WTC11 (cell line): Measurements from ENCODE around the gene SUPT3H. TPM values are rescaled to one million over a fixed set of nuclear protein-coding genes. Genes with fewer than 3 reads are reported as not detected.

Experiments
- ATAC-seq: fragments of 200-7000 bp; cut with Tn5 transposase; 2 replicates; pipeline ENCODE4 v1.10.0; 2021; ENCODE audit warnings: mild to moderate bottlenecking, moderate library complexity
- CTCF ChIA-PET: fragments of 300-600 bp; sonication (Branson Sonifier 250); formaldehyde crosslinking; loops from one replicate; lab custom pipeline; 2021; ENCODE audit warnings: antibody characterized with exemption; lab: Charles Lee
- POLR2A ChIA-PET: fragments of 350-600 bp; sonication (Branson Sonifier 250); formaldehyde crosslinking; loops from one replicate; lab custom pipeline; 2021; ENCODE audit warnings: antibody characterized with exemption; lab: Charles Lee
- DNase-seq: peaks from one replicate; pipeline ENCODE4 v3.0.0; 2021; ENCODE audit warnings: low spot score
- H3K27ac Mint-ChIP-seq: 2 replicates; pipeline ENCODE4 v1.8.0; 2021; ENCODE audit warnings: mixed read lengths
- H3K27me3 Mint-ChIP-seq: 2 replicates; pipeline ENCODE4 v1.8.0; 2021; ENCODE audit warnings: low read depth, mild to moderate bottlenecking, moderate library complexity, mixed read lengths
- H3K36me3 Mint-ChIP-seq: 2 replicates; pipeline ENCODE4 v1.8.0; 2021; ENCODE audit warnings: mixed read lengths
- H3K4me1 Mint-ChIP-seq: 2 replicates; pipeline ENCODE4 v1.8.0; 2022; ENCODE audit warnings: mixed read lengths
- H3K4me3 Mint-ChIP-seq: 2 replicates; pipeline ENCODE4 v1.8.0; 2021; ENCODE audit warnings: mild to moderate bottlenecking, moderate library complexity, mixed read lengths
- H3K9me3 Mint-ChIP-seq: 2 replicates; pipeline ENCODE4 v1.8.0; 2021; ENCODE audit warnings: mixed read lengths
- ATF1 ChIP-seq: sonication (generic); formaldehyde crosslinking; IDR thresholded peaks from 2 replicates; pipeline ENCODE4 v1.8.1; 2023; ENCODE audit warnings: mild to moderate bottlenecking, moderate library complexity, missing genetic modification reagents
- CBFB ChIP-seq: sonication (generic); formaldehyde crosslinking; IDR thresholded peaks from 2 replicates; pipeline ENCODE4 v1.8.1; 2022; ENCODE audit warnings: mild to moderate bottlenecking, low read depth, missing genetic modification reagents
- FOXJ3 ChIP-seq: sonication (generic); formaldehyde crosslinking; IDR thresholded peaks from 2 replicates; pipeline ENCODE4 v1.9.0; 2021; ENCODE audit warnings: missing genetic modification reagents, mild to moderate bottlenecking, borderline replicate concordance
- FOXP1 ChIP-seq: sonication (generic); formaldehyde crosslinking; IDR thresholded peaks from 2 replicates; pipeline ENCODE4 v1.8.0; 2022; ENCODE audit warnings: missing genetic modification reagents, mild to moderate bottlenecking, moderate library complexity, borderline replicate concordance
- JAZF1 ChIP-seq: fragments of 250-450 bp; sonication (Bioruptor Pico); IDR thresholded peaks from 2 replicates; pipeline ENCODE4 v1.9.0; 2021; ENCODE audit warnings: moderate library complexity, mild to moderate bottlenecking, inconsistent platforms
- MXD4 ChIP-seq: fragments of 250-450 bp; sonication (Bioruptor Pico); IDR thresholded peaks from 2 replicates; pipeline ENCODE4 v1.8.0; 2021; ENCODE audit warnings: mild to moderate bottlenecking, moderate library complexity, borderline replicate concordance
- MYBL2 ChIP-seq: sonication (generic); formaldehyde crosslinking; IDR thresholded peaks from 2 replicates; pipeline ENCODE4 v1.8.1; 2023; ENCODE audit warnings: mild to moderate bottlenecking, moderate library complexity, missing genetic modification reagents
- NFATC4 ChIP-seq: fragments of 250-450 bp; sonication (Bioruptor Pico); IDR thresholded peaks from 2 replicates; pipeline ENCODE4 v1.9.0; 2021; ENCODE audit warnings: mild to moderate bottlenecking
- PRRX2 ChIP-seq: fragments of 250-450 bp; sonication (Bioruptor Pico); IDR thresholded peaks from 2 replicates; pipeline ENCODE4 v1.8.0; 2021; ENCODE audit warnings: mild to moderate bottlenecking
- SP1 ChIP-seq: sonication (generic); formaldehyde crosslinking; conservative IDR thresholded peaks from 2 replicates; pipeline ENCODE4 v1.8.1; 2022; ENCODE audit warnings: missing genetic modification reagents
- TEAD1 ChIP-seq: sonication (generic); formaldehyde crosslinking; IDR thresholded peaks from 2 replicates; pipeline ENCODE4 v1.8.0; 2022; ENCODE audit warnings: mild to moderate bottlenecking, missing genetic modification reagents
- TEAD4 ChIP-seq: sonication (generic); formaldehyde crosslinking; IDR thresholded peaks from 2 replicates; pipeline ENCODE4 v1.8.0; 2022; ENCODE audit warnings: mild to moderate bottlenecking, missing genetic modification reagents
- TP53 ChIP-seq: sonication (generic); formaldehyde crosslinking; IDR thresholded peaks from 2 replicates; pipeline ENCODE4 v1.8.1; 2023; ENCODE audit warnings: mild to moderate bottlenecking, missing genetic modification reagents
- ZBTB21 ChIP-seq: sonication (generic); formaldehyde crosslinking; IDR thresholded peaks from 2 replicates; pipeline ENCODE4 v1.8.1; 2023; ENCODE audit warnings: mild to moderate bottlenecking, missing genetic modification reagents, borderline replicate concordance
- ZNF121 ChIP-seq: sonication (generic); formaldehyde crosslinking; IDR thresholded peaks from 2 replicates; pipeline ENCODE4 v1.8.0; 2023; ENCODE audit warnings: missing genetic modification reagents
- ZNF138 ChIP-seq: sonication (generic); formaldehyde crosslinking; conservative IDR thresholded peaks from 2 replicates; pipeline ENCODE4 v1.8.1; 2022; ENCODE audit warnings: mild to moderate bottlenecking, moderate library complexity, missing genetic modification reagents
- ZNF396 ChIP-seq: fragments of 250-450 bp; sonication (Bioruptor Pico); IDR thresholded peaks from 2 replicates; pipeline ENCODE4 v1.8.0; 2021; ENCODE audit warnings: mild to moderate bottlenecking, moderate library complexity, borderline replicate concordance
- total RNA-seq: library from RNA; stranded (reverse); gene quantifications from 3 replicates; pipeline ENCODE4 v1.2.3, GENCODE V29; 2021
- TF ChIP-seq, protein P1 (sequence below): fragments of 250-450 bp; sonication (Bioruptor Pico); IDR thresholded peaks from 2 replicates; pipeline ENCODE4 v1.8.0; 2021; ENCODE audit warnings: mild to moderate bottlenecking
- TF ChIP-seq, protein P2 (sequence below): fragments of 250-450 bp; sonication (Bioruptor Pico); IDR thresholded peaks from 2 replicates; pipeline ENCODE4 v1.9.0; 2021; ENCODE audit warnings: mild to moderate bottlenecking
- TF ChIP-seq, protein P3 (sequence below): fragments of 200-600 bp; IDR thresholded peaks from 2 replicates; pipeline ENCODE4 v1.8.0; 2022; ENCODE audit warnings: antibody characterized with exemption
- TF ChIP-seq, protein P4 (sequence below): sonication (generic); formaldehyde crosslinking; IDR thresholded peaks from 2 replicates; pipeline ENCODE4 v1.8.1; 2022; ENCODE audit warnings: low read depth, missing genetic modification reagents, borderline replicate concordance
- TF ChIP-seq, protein P5 (sequence below): sonication (generic); formaldehyde crosslinking; IDR thresholded peaks from 2 replicates; pipeline ENCODE4 v1.8.1; 2023; ENCODE audit warnings: mild to moderate bottlenecking, moderate library complexity, missing genetic modification reagents
- TF ChIP-seq, protein P6 (sequence below): fragments of 250-450 bp; sonication (Bioruptor Pico); IDR thresholded peaks from 2 replicates; pipeline ENCODE4 v1.9.0; 2021; ENCODE audit warnings: mild to moderate bottlenecking
- TF ChIP-seq, protein P7 (sequence below): sonication (generic); formaldehyde crosslinking; IDR thresholded peaks from 2 replicates; pipeline ENCODE4 v1.8.1; 2022; ENCODE audit warnings: mild to moderate bottlenecking, missing genetic modification reagents, moderate library complexity, borderline replicate concordance
- TF ChIP-seq, protein P8 (sequence below): sonication (generic); formaldehyde crosslinking; IDR thresholded peaks from 2 replicates; pipeline ENCODE4 v1.8.1; 2023; ENCODE audit warnings: mild to moderate bottlenecking, missing genetic modification reagents

Gene SUPT3H
- total RNA-seq, 1 experiment from 2014 or later: 15.3 TPM

DNA sequence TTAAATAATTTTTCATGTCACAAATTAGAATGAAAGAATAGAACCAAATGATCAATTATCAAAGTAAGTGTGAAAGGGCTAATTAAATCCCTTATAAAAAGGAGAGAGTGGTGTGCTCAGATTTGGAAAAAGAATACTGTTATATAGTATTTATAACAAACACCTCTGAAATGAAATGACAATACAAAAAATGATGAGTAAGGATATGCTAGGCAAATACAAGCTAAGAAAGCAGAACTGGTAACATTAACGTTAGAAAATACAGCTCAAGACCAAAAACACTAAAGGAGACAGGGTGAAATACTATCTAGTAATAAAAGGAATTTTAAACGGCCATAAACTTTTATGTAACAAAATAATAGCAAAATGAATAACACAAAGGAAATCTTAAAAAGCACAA is 373.8 kb downstream of the SUPT3H start:
- CTCF ChIA-PET: no interaction called here
- no peaks in the 10 kb centered on the region for H3K4me1 Mint-ChIP-seq
- H3K9me3 Mint-ChIP-seq: no peaks in the 10 kb centered on the region
- no peak overlapping the region for H3K27ac Mint-ChIP-seq
- ATAC-seq: no peak
- no peaks in the 10 kb centered on the region for H3K36me3 Mint-ChIP-seq
- no peaks in the 10 kb centered on the region for H3K27me3 Mint-ChIP-seq
- POLR2A ChIA-PET: no interaction called here
- H3K4me3 Mint-ChIP-seq: no peak overlapping the region
- TF ChIP-seq ZNF121 (CRISPR knock-in tag): no peak
- no peak for TF ChIP-seq MYBL2 (CRISPR knock-in tag)
- no peak for TF ChIP-seq ZNF396 (CRISPR knock-in tag)
- no peak for TF ChIP-seq FOXJ3
- TF ChIP-seq NFATC4 (CRISPR knock-in tag): no peak
- TF ChIP-seq, protein P1, sequence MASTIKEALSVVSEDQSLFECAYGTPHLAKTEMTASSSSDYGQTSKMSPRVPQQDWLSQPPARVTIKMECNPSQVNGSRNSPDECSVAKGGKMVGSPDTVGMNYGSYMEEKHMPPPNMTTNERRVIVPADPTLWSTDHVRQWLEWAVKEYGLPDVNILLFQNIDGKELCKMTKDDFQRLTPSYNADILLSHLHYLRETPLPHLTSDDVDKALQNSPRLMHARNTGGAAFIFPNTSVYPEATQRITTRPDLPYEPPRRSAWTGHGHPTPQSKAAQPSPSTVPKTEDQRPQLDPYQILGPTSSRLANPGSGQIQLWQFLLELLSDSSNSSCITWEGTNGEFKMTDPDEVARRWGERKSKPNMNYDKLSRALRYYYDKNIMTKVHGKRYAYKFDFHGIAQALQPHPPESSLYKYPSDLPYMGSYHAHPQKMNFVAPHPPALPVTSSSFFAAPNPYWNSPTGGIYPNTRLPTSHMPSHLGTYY: no peak
- no peak for TF ChIP-seq SP1 (CRISPR knock-in tag)
- TF ChIP-seq, protein P2, sequence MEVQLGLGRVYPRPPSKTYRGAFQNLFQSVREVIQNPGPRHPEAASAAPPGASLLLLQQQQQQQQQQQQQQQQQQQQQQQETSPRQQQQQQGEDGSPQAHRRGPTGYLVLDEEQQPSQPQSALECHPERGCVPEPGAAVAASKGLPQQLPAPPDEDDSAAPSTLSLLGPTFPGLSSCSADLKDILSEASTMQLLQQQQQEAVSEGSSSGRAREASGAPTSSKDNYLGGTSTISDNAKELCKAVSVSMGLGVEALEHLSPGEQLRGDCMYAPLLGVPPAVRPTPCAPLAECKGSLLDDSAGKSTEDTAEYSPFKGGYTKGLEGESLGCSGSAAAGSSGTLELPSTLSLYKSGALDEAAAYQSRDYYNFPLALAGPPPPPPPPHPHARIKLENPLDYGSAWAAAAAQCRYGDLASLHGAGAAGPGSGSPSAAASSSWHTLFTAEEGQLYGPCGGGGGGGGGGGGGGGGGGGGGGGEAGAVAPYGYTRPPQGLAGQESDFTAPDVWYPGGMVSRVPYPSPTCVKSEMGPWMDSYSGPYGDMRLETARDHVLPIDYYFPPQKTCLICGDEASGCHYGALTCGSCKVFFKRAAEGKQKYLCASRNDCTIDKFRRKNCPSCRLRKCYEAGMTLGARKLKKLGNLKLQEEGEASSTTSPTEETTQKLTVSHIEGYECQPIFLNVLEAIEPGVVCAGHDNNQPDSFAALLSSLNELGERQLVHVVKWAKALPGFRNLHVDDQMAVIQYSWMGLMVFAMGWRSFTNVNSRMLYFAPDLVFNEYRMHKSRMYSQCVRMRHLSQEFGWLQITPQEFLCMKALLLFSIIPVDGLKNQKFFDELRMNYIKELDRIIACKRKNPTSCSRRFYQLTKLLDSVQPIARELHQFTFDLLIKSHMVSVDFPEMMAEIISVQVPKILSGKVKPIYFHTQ (CRISPR knock-in tag): no peak
- TF ChIP-seq MXD4: no peak
- TF ChIP-seq, protein P3, sequence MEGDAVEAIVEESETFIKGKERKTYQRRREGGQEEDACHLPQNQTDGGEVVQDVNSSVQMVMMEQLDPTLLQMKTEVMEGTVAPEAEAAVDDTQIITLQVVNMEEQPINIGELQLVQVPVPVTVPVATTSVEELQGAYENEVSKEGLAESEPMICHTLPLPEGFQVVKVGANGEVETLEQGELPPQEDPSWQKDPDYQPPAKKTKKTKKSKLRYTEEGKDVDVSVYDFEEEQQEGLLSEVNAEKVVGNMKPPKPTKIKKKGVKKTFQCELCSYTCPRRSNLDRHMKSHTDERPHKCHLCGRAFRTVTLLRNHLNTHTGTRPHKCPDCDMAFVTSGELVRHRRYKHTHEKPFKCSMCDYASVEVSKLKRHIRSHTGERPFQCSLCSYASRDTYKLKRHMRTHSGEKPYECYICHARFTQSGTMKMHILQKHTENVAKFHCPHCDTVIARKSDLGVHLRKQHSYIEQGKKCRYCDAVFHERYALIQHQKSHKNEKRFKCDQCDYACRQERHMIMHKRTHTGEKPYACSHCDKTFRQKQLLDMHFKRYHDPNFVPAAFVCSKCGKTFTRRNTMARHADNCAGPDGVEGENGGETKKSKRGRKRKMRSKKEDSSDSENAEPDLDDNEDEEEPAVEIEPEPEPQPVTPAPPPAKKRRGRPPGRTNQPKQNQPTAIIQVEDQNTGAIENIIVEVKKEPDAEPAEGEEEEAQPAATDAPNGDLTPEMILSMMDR: no peak
- no peak for TF ChIP-seq ZNF138 (CRISPR knock-in tag)
- TF ChIP-seq, protein P4, sequence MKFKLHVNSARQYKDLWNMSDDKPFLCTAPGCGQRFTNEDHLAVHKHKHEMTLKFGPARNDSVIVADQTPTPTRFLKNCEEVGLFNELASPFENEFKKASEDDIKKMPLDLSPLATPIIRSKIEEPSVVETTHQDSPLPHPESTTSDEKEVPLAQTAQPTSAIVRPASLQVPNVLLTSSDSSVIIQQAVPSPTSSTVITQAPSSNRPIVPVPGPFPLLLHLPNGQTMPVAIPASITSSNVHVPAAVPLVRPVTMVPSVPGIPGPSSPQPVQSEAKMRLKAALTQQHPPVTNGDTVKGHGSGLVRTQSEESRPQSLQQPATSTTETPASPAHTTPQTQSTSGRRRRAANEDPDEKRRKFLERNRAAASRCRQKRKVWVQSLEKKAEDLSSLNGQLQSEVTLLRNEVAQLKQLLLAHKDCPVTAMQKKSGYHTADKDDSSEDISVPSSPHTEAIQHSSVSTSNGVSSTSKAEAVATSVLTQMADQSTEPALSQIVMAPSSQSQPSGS (CRISPR knock-in tag): no peak
- no peak for TF ChIP-seq PRRX2 (CRISPR knock-in tag)
- no peak for TF ChIP-seq CBFB (CRISPR knock-in tag)
- TF ChIP-seq TP53: no peak
- TF ChIP-seq, protein P5, sequence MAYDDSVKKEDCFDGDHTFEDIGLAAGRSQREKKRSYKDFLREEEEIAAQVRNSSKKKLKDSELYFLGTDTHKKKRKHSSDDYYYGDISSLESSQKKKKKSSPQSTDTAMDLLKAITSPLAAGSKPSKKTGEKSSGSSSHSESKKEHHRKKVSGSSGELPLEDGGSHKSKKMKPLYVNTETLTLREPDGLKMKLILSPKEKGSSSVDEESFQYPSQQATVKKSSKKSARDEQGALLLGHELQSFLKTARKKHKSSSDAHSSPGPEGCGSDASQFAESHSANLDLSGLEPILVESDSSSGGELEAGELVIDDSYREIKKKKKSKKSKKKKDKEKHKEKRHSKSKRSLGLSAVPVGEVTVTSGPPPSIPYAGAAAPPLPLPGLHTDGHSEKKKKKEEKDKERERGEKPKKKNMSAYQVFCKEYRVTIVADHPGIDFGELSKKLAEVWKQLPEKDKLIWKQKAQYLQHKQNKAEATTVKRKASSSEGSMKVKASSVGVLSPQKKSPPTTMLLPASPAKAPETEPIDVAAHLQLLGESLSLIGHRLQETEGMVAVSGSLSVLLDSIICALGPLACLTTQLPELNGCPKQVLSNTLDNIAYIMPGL (CRISPR knock-in tag): no peak
- DNase-seq: no peak

DNA sequence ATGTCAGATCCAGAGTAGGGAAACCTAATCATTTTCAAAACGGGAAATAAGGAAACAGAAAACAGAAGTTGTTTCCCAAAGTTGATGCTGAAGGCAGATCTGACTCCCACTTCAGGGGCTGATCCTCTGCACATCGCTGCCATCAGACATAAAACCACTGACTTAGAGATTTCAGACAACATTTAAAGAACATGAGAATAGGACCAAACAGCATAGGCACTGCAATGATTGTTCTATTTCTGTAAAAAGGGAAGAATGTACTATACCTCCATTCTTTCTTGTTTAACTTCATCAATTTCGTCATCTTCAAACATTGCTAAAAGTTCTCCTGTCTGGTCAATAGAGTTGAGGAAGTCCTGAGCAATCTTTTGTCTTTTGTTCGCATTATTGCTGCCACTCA is 374.3 kb downstream of the SUPT3H start:
- no peak overlapping the region for H3K27ac Mint-ChIP-seq
- H3K4me3 Mint-ChIP-seq: no peak overlapping the region
- H3K4me1 Mint-ChIP-seq: no peaks in the 10 kb centered on the region
- CTCF ChIA-PET: no interaction called here
- DNase-seq (no peak), ATAC-seq (no peak)
- H3K27me3 Mint-ChIP-seq: no peaks in the 10 kb centered on the region
- no peaks in the 10 kb centered on the region for H3K9me3 Mint-ChIP-seq
- no peaks in the 10 kb centered on the region for H3K36me3 Mint-ChIP-seq
- POLR2A ChIA-PET: no interaction called here
- TF ChIP-seq ATF1 (CRISPR knock-in tag) (no peak), MYBL2 (CRISPR knock-in tag) (no peak), ZNF121 (CRISPR knock-in tag) (no peak), TEAD1 (no peak), ZBTB21 (no peak), TEAD4 (CRISPR knock-in tag) (no peak), JAZF1 (CRISPR knock-in tag) (no peak), FOXP1 (no peak)
- TF ChIP-seq, protein P6, sequence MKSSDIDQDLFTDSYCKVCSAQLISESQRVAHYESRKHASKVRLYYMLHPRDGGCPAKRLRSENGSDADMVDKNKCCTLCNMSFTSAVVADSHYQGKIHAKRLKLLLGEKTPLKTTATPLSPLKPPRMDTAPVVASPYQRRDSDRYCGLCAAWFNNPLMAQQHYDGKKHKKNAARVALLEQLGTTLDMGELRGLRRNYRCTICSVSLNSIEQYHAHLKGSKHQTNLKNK (CRISPR knock-in tag): no peak
- TF ChIP-seq, protein P7, sequence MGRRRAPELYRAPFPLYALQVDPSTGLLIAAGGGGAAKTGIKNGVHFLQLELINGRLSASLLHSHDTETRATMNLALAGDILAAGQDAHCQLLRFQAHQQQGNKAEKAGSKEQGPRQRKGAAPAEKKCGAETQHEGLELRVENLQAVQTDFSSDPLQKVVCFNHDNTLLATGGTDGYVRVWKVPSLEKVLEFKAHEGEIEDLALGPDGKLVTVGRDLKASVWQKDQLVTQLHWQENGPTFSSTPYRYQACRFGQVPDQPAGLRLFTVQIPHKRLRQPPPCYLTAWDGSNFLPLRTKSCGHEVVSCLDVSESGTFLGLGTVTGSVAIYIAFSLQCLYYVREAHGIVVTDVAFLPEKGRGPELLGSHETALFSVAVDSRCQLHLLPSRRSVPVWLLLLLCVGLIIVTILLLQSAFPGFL (CRISPR knock-in tag): no peak
- TF ChIP-seq, protein P8, sequence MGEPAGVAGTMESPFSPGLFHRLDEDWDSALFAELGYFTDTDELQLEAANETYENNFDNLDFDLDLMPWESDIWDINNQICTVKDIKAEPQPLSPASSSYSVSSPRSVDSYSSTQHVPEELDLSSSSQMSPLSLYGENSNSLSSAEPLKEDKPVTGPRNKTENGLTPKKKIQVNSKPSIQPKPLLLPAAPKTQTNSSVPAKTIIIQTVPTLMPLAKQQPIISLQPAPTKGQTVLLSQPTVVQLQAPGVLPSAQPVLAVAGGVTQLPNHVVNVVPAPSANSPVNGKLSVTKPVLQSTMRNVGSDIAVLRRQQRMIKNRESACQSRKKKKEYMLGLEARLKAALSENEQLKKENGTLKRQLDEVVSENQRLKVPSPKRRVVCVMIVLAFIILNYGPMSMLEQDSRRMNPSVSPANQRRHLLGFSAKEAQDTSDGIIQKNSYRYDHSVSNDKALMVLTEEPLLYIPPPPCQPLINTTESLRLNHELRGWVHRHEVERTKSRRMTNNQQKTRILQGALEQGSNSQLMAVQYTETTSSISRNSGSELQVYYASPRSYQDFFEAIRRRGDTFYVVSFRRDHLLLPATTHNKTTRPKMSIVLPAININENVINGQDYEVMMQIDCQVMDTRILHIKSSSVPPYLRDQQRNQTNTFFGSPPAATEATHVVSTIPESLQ (CRISPR knock-in tag): no peak
